SK-N-MC (cell line): ENCODE measurements around the gene ZMYND19.

Experiments used
- EZH2 ChIP-seq: fragments of 200-600 bp; sonication (generic); IDR thresholded peaks from one replicate; pipeline ENCODE4 v1.6.1; 2017; ENCODE audit warnings: antibody characterized with exemption
- FOXP2 ChIP-seq: optimal IDR thresholded peaks from 2 replicates; pipeline ENCODE3; 2011; ENCODE audit warnings: mild to moderate bottlenecking, moderate library complexity; ENCODE audit not compliant: insufficient read depth; ENCODE audit errors: extremely low read length, control extremely low read depth
- POLR2AphosphoS5 ChIP-seq: IDR thresholded peaks from 2 replicates; pipeline ENCODE4 v1.6.1; 2012; ENCODE audit warnings: mild to moderate bottlenecking, low read depth, low read length, borderline replicate concordance

- TF ChIP-seq EZH2 (no peak), POLR2AphosphoS5 (no peak), FOXP2 (no peak)
Observed at GRCh38 chr9:137602661-137603060, 12.3 kb upstream of the ZMYND19 start.
